Stimulated activated CD8-positive, alpha-beta memory T cell treated with anti-CD3 and anti-CD28 coated beads, Interleukin-12 subunit alpha, Interleukin-12 subunit beta, amount 100 ng/mL, for 24 hours (primary cell): ENCODE measurements around the gene REXO4.

ENCODE experiments used
- DNase-seq: peaks from one replicate; pipeline ENCODE4 v3.0.0-alpha.2; 2020; ENCODE audit errors: extremely low read depth

The REXO4 gene

DNA sequence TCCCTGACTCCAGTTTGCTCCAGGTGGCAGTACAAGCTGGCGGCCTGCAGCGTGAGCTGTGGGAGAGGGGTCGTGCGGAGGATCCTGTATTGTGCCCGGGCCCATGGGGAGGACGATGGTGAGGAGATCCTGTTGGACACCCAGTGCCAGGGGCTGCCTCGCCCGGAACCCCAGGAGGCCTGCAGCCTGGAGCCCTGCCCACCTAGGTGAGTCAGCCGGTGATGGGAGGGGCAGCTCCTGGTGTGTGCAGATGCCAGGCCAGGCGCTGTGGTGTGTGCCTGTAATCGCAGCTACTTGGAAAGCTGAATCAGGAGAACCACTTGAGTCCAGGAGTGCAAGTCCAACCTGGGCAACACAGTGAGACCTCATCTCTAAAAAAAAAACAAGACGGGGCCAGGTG, 31.9 kb upstream of the REXO4 start:
- no peak for DNase-seq

GRCh38 chr9:133448487-133448972, 30.7 kb upstream of the REXO4 start:
- DNase-seq, result no peak

DNA sequence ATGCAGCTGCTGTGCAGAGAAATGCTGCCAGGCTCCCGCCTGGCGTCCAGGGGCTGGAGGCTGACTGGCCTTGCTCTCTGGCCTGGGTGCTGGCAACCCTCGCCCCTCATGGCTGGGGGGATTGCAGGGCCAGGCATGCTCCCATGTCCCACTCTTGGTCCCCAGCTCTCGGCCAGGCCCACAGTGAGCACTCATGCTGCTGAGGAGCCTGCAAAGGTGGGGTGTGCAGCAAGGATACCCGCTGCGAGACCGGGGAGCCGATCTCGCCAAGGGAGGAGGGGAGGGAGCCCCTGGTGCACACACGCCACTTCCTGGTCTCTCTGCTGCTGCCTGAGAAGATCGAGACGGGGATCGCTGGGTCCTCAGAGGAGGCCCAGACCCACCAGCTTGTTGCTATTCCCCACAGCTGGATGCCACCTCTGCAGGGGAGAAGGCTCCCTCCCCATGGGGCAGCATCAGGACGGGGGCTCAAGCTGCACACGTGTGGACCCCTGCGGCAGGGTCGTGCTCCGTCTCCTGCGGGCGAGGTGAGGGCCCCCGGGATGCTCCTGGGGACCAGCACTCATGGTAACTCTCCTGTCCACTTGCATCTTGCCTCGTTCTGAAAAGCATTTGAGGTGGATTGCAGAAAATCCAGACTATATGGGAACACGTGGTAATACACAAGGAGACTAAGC, 27.6 kb upstream of the REXO4 start:
- DNase-seq, result no peak

GRCh38 chr9:133443982-133444381, 26.2 kb upstream of the REXO4 start:
- no peak for DNase-seq

DNA sequence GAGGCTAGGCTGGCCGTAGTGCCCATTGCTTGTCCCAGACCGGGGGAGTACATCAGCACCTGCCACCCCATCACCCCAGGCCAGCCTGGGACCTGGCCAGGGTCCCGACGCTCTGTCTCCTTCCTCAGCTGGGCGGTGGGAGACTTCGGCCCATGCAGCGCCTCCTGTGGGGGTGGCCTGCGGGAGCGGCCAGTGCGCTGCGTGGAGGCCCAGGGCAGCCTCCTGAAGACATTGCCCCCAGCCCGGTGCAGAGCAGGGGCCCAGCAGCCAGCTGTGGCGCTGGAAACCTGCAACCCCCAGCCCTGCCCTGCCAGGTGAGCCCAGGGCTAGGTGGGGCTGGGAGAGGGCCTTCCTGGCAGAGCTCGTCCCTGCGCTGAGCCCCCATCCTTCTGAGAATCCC, 25.4 kb upstream of the REXO4 start:
- DNase-seq, result no peak

DNA sequence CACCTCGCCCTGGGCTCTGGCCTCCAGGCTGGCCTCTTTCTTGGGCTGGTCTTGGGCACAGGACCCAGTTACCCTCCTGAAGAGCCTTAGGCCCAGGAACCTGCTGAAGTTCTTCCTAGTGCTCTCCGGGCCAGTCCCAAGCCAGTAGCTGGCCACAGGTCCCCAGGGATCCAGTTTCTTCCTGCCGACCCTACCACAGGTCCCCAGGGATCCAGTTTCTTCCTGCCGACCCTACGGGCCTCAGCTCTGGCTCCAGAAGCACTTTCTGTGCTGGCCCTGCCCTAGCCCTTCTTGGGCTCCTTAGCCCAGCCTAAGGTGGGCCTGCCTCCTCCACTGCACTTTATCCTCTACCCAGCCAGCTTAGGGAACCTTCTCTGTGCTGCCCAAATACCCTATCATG, 23.8 kb upstream of the REXO4 start:
- DNase-seq, result no peak

DNA sequence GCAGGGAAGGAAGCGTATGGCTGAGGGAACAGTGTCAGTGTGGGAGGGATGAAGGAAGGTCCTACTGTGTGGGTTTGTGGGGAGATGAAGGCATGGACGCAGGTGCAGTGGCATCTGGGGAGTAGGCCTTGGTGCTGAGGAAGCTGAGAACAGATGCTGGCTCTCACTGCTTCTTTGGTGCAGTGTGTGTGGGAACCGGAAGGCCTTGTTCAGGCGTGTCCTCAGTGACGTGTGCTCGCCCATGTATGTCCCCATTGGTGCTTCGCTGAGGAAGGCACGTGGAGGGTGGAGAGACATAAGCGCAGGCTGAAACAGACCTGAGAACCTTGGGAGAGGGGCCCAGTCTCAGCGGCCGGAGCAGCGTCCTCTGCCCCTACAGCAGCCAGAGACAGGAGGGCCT, 23.1 kb upstream of the REXO4 start:
- no peak for DNase-seq

GRCh38 chr9:133439337-133439736, 21.5 kb upstream of the REXO4 start:
- no peak for DNase-seq

DNA sequence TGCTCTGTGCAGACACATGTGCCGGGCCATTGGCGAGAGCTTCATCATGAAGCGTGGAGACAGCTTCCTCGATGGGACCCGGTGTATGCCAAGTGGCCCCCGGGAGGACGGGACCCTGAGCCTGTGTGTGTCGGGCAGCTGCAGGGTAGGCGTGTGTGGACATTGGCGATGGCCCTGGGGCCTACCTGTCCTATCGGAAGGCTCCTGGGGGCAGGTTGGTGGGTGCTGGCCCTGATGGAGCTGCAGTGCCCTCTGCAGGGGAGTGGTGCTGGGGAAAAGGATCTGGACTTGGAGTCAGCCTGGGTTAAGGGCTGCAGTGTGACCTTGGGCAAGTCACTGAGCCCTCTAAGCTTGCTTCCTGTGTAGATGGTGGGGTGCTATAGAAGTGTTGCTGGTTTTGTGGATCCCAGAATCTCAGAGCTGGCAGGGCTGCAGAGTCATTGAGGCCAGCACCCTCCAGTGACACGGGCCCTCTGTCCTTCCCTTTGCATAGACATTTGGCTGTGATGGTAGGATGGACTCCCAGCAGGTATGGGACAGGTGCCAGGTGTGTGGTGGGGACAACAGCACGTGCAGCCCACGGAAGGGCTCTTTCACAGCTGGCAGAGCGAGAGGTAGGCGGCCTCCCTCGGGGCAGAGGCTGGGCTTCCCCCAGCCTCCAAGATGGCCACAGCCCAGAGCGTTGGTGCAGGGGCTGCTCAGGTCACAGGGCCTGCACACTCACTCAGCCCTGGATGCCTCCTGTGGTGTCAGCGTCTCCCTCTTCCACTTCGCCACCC, 20.1 kb upstream of the REXO4 start:
- DNase-seq, result no peak

DNA sequence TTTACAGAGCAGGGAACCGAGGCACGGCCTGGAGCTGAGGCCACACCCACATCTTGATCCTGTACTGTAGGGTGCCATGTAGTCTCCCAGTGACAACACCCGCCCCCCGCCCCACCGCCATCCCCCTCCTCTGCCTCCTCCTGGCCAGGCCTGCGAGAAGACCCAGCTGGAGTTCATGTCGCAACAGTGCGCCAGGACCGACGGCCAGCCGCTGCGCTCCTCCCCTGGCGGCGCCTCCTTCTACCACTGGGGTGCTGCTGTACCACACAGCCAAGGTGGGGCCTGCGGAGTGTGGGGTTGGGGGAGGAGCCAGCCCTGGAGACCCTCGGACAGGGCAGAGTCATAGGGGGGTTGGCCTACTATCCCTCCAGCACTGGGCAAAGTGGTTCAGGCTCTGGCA, 18.9 kb upstream of the REXO4 start:
- DNase-seq, result no peak

GRCh38 chr9:133433351-133433843, 15.6 kb upstream of the REXO4 start:
- DNase-seq, result no peak

DNA sequence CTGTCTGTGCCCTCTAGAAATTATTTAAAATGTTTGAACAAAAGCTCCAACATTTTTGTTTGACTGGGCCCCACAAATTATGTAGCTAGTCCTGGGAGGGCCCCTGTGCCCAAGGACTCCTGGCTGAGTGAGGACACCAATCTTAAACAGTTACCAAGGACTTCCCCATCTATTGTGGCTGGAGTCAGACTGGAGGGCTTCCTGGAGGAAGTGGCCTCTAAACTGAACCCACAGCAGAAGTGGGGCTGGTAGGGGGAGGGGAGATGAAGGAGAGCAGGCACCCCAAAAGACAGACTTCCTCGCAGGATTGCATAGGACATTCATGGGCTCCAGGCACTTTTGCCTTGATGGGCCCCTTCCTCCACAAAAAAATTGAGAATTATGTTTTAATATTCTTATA, 12.4 kb upstream of the REXO4 start:
- DNase-seq, result no peak

DNA sequence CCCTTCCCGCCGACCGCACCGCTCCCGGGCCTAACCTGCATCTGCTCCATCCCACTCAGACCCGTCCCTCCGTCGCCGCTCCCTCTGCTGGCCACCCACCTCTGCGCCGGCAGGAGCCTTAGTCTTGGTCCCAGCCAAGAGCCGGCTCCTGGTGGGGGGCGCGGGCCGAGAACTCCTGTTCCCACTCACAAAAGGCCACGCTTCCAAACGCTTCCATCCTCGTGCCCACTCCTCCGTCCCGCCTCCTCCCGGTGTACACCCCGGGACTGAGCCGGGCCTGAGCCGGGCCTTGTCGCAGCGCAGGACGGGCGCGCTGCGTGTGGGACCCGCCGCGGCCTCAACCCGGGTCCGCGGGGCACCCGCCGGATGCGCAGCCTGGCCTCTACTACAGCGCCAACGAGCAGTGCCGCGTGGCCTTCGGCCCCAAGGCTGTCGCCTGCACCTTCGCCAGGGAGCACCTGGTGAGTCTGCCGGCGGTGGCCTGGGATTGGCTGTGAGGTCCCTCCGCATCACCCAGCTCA, 11.9 kb upstream of the REXO4 start:
- no peak for DNase-seq

DNA sequence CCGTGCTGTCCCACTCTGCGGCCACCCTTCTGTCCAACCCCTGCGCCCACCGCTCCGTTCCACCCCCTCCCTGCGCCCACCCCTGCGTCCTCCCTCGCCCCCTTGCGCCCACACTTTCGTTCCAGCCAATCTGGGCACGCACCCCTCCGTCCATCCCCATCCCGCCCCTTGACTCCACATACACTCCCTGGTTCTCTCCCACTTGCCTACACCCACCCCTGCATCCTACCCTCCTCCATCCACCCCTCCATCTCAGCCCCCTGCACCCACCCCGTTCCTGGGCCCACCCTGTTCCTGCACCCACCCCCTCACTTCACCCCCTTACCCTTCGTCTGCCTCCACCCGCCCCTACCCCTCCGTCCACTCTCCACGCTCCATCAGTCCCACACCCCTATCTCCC, 11.4 kb upstream of the REXO4 start:
- DNase-seq, result no peak

DNA sequence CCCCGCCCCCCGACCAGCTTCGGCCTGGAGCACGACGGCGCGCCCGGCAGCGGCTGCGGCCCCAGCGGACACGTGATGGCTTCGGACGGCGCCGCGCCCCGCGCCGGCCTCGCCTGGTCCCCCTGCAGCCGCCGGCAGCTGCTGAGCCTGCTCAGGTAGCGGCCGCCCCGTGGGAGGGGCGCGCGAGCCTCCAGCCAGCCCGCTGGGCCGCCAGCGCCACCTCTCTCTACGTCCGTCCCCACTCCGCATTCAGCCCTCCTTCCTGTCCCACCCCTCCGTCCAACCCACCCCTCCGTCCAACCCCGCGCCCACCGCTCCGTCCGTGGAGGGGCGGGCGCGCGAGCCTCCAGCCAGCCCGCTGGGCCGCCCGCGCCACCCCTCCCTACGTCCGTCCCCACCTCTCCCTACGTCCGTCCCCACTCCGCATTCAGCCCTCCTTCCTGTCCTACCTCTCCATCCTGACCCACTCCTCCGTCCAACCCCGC, 10.8 kb upstream of the REXO4 start:
- no peak for DNase-seq

- DNase-seq, result no peak
Observed at GRCh38 chr9:133427658-133428348, 10.0 kb upstream of the REXO4 start.

DNA sequence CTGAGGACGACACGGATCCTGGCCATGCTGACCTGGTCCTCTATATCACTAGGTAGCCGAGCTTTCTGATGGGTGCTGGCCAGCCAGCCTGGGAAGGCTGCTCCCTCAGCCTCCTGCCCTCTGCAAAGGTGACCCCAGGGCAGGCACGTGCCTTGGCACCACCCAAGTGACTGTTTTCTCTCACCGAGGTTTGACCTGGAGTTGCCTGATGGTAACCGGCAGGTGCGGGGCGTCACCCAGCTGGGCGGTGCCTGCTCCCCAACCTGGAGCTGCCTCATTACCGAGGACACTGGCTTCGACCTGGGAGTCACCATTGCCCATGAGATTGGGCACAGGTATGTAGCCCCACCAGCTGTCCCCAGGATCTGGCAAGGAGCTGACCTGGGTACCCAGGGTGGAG, 8.2 kb upstream of the REXO4 start:
- no peak for DNase-seq

DNA sequence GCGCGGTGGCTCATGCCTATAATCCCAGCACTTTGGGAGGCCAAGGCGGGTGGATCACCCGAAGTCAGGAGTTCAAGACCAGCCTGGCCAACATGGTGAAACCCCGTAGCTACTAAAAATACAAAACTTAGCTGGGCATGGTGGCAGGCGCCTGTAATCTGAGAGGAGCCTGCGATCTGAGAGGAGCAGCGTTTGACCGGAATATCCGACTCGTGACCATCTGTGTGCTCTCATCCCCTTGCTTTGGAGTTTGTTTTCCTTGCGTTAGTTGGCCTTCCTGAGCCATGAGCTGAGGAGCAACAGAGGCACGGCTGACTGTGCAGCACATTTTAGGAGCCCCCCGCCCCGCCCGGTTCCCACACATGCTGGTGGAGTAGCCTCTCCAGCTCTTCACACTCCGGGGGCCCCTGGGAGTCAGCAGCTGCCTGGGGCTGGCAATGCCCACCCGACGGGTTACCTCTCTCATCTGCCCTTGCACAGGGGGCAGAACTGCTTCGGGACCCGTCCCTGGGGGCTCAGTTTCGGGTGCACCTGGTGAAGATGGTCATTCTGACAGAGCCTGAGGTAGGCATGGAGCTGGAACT, 7.3 kb upstream of the REXO4 start:
- no peak for DNase-seq

DNA sequence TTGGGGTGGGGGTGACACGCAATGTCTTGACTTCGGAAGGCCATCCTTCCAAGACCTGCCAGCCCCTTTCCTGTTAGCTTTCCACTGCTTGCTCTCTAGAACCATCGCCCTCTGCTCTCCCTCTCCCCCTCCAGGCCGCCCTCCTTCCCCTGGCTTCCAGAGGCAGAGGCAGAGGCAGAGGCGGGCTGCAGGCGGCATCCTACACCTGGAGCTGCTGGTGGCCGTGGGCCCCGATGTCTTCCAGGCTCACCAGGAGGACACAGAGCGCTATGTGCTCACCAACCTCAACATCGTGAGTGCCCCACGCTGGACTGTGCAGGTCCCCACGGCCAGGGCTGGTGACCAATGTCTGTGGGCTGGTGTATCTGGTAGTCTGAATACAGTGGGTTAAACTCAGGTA, 6.4 kb upstream of the REXO4 start:
- no peak for DNase-seq

- DNase-seq, result no peak
Observed at GRCh38 chr9:133423216-133423615, 5.4 kb upstream of the REXO4 start.

DNA sequence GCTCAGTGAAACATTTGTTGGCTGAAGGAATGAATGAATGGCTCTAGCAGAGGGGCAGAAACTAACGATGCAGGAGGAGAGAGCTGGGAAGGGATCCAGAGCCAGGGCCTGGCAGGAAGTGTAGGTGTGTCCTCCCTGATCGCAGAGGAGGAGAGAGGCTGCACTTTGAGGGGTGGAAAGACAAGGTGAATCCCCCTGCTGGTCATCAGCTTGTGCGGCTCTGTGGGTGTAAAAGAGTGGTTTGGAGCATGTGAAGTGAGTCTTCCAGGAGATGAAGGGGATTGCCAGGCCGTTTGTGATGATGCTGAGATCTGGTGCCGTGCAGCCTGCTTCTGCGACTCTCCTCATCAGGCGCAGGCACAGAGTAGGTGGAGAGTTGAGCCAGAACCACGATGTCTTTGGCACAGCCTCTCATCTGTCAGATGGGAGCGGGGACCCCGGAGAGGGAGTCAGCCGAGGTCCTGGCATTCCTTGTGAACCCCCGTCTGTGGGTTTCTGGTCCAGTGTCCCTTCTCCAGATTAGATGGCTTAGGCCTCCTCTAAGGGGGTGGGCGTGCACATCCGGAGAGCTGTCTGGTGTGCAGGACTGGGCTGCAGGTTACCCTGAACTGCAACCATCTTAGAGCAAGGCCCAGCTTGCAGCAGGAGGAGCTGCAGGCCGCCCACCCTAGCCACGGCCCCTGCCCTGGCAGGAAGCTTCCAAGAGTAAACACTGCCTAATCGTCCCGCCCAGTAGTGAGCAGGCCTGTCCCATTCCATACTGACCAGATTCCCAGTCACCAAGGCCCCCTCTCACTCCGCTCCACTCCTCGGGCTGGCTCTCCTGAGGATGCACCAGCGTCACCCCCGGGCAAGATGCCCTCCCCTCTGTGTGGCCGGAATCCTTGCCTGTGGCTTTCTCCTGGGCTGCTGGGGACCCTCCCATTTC, 4.1 kb upstream of the REXO4 start, which contains the start of gene ADAMTS13:
Gene ADAMTS13, plus strand, starts transcription at position 753 of the 928 bp plus-strand sequence. Its CDS starts 77 bp downstream, at position 830.
- no peak for DNase-seq
